GOT3 (cell line): ENCODE measurements around the gene MMAB.

Source experiments
- DNase-seq: peaks from one replicate; lab custom pipeline; 2025; ENCODE audit warnings: mixed read lengths; lab: John Stamatoyannopoulos, UW

Gene MMAB

GRCh38 chr12:109573029-109573913 lies at the start of gene MMAB, which contains the start of gene MVK:
TSS of gene MMAB (minus strand) at chr12:109573504. CDS start at chr12:109573480, 24 bp downstream.
TSS of gene MVK (plus strand) at chr12:109573794. CDS start at chr12:109574823, 1,029 bp downstream.
- DNase-seq, result peak; percentile 83

- no peak for DNase-seq
These were observed 48.6 kb upstream of the MMAB start for GRCh38 chr12:109621901-109622364.

GRCh38 chr12:109621211-109621694 lies 47.9 kb upstream of the MMAB start:
- DNase-seq, result no peak

- DNase-seq, result no peak
These were observed 45.8 kb upstream of the MMAB start for GRCh38 chr12:109619002-109619604.

GRCh38 chr12:109618082-109618481 lies 44.8 kb upstream of the MMAB start:
- DNase-seq, result no peak

- DNase-seq, result no peak
These were observed 44.2 kb upstream of the MMAB start for GRCh38 chr12:109617491-109617890.

- no peak for DNase-seq
These were observed 42.4 kb upstream of the MMAB start for GRCh38 chr12:109615556-109616229.

- no peak for DNase-seq
These were observed 40.5 kb upstream of the MMAB start for GRCh38 chr12:109613649-109614455.

- DNase-seq, result no peak
These were observed 39.7 kb upstream of the MMAB start for GRCh38 chr12:109612975-109613502.

GRCh38 chr12:109612003-109612402 lies 38.7 kb upstream of the MMAB start:
- DNase-seq, result no peak

GRCh38 chr12:109611223-109611622 lies 37.9 kb upstream of the MMAB start:
- no peak for DNase-seq

- DNase-seq, result no peak
These were observed 37.2 kb upstream of the MMAB start for GRCh38 chr12:109610523-109610922.

GRCh38 chr12:109609342-109609741 lies 36.0 kb upstream of the MMAB start:
- no peak for DNase-seq

GRCh38 chr12:109608793-109609192 lies 35.5 kb upstream of the MMAB start:
- no peak for DNase-seq

GRCh38 chr12:109608270-109608669 lies 35.0 kb upstream of the MMAB start:
- no peak for DNase-seq

GRCh38 chr12:109607618-109608017 lies 34.3 kb upstream of the MMAB start:
- DNase-seq, result no peak

GRCh38 chr12:109606320-109607028 lies 33.2 kb upstream of the MMAB start:
- DNase-seq, result no peak

GRCh38 chr12:109605599-109606228 lies 32.4 kb upstream of the MMAB start:
- no peak for DNase-seq

GRCh38 chr12:109605016-109605415 lies 31.7 kb upstream of the MMAB start:
- DNase-seq, result no peak

- DNase-seq, result no peak
These were observed 30.9 kb upstream of the MMAB start for GRCh38 chr12:109604132-109604585.
